ENCODE data around the gene KCNMB4.

Gene KCNMB4, protein sequence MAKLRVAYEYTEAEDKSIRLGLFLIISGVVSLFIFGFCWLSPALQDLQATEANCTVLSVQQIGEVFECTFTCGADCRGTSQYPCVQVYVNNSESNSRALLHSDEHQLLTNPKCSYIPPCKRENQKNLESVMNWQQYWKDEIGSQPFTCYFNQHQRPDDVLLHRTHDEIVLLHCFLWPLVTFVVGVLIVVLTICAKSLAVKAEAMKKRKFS

DNA sequence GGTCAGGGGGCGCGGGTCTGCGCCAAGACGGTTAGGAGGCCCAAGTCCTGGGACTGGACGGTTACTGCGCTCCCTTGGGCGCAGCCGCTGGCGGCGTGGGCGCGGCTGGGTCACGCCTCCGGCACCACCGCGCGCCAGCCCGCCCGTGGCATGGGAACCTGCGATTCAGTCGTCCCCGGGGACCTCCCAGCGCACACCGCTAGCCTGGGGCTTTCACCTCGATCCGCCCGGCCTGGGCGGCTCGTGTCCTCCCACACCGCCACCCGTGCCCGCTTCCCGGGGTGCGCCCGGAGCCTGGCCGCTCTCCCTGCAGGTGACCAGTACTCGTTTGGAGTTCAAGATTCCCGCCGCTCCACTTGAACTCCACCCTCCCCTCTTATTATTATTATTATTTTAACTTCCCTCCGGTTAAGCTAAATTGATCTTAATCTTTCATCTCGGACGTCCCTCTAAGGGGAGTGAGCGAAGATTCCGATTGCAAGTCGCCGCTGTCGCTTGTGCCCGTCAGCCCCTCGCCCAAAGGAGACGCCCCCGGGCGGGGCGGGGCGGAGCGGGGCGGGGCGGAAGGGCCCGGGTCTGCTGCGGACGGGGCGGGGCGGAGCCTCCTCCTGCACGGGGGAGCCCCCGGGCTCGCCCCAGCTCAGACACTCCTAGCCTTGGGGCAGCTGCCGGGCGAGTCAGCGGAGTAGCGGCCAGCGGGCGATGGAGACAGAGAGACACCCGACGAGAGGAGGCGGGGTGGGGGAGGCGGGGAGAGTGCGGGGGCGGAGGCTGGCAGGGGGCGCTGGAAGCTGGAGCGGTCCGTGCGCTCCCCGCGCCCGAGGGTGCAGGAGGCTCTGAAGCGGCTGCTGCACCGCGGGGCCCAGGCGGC lies at the start of gene KCNMB4:
Gene KCNMB4 (plus strand): TSS at position 643 of the 871 bp plus-strand sequence. CDS start 445 bp downstream, outside the sequence.
- DNase-seq = peak; percentile 85

DNA sequence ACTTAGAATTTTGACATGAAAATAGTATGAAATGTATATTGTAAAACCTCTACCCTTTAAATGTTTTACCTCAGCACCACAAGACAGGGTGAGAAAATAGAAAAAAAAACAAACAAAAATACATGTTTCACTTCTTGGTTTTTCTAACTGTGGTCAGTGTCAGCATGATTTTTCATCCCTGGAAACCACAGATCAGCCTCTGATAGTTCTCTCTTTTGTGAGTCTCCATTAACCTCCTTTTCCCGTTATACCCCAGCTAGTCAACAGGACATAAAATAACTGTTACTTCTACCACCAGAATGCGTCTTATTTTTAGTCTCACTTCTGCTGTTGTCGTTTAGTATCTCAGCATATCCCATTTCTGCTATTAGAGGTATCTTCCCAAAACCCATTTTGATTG lies 48.3 kb upstream of the KCNMB4 start:
- DNase-seq = no peak

DNA sequence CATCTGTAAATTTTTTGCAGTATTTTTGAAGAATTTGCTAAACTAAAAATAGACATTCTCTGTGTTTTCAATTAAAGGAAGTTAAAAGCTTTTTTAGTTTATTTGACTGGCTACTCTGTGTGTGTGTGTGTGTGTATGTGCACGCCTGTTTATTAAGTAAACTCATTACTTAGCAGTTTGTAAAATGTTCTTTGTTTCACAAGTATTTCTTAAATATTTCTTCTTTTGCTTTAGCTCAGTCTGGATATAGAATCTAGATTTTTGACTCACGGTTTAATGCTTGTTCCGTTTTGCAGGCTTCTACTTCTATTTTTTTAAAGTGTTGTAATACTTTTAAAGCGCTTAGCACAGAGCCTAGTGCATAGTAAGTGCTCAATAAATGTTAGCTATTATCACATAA lies 46.5 kb upstream of the KCNMB4 start:
- no peak for DNase-seq

DNA sequence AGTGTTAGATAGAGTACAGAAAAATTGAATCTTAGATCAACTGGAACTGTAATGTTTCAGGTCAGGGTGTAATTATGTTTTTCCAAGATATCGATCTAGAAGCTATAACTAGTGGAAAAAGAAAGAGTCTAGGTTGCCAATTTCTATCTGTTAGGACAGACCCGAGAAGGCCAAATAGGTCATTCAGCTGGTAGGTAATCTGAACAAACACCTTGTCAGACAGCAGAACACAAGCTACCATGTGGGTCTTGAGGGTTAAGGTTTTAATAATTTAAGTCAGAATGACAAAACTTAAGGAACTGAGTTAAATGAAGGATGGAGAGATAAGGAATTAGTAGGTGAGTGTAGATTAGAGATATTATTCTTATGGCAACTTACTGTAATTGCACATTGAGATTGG lies 44.9 kb upstream of the KCNMB4 start:
- DNase-seq = no peak

DNA sequence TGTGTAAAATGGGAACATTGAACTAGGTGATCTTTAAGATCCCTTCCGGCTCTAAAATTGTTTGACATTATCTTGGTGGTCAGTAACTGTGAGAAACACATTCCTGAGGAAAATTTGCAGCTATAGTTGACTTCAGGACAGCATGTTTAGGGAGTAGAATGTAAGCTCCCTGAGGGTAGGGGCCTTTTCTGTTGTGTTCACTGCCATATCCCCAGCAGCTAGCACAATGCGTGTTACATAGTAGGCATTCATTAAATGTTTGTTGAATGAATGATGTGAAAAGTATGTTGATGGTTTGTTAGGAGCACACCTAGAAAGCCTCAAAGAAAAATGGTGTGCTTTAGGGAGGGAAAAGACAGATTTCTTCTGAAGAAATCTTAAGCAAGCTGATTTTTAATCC lies 38.5 kb upstream of the KCNMB4 start:
- no peak for DNase-seq

DNA sequence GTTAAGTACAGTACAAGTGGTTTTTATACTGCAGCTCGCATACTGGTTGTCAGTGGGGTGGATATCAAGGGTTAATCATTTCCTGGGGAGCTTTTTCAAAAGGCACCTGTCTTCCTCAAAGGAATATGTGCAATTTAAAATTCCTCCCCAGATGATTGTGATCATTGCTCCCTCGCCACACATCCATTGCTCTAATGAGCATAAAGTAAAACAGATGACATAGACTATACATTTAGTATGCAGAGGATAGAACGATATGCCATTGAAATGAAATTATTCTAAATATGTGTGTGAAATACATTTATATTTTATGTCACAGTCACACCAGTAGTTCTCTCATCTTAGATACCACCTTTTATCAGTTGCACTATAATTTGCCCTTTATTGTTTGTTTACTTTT lies 36.4 kb upstream of the KCNMB4 start:
- no peak for DNase-seq

DNA sequence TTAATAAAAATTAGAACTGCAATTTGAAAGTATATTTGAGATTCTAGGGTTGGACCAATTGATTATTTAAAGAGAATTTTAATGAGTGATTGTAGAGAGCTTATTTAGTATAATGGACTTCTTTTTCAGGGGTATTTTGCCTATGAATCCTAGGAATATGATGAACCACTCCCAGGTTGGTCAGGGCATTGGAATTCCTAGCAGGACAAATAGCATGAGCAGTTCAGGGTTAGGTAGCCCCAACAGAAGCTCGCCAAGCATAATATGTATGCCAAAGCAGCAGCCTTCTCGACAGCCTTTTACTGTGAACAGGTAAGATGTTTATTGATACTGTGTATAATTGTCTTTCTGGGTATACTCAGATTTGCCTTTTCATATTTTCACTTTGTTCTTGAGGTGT lies 35.9 kb upstream of the KCNMB4 start:
- DNase-seq = no peak

DNA sequence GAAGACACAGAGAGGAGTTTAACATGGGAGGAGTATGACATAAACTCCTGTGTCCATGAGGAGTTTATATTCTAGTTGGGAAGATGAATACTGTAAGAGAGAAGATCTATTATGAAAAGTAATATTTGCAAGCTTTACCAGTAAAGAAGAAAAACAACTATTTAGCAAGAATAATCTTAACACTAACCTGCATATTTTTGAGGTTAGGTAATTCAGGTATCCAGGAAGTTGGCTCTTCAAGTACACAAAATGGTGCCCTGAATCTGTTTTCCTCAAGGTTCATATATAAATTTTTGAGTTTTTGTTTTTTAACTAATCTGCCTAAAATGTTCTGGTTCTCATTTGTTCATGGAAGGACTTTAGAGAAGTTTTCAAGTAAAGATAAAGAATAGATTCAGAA lies 33.9 kb upstream of the KCNMB4 start:
- DNase-seq = no peak

DNA sequence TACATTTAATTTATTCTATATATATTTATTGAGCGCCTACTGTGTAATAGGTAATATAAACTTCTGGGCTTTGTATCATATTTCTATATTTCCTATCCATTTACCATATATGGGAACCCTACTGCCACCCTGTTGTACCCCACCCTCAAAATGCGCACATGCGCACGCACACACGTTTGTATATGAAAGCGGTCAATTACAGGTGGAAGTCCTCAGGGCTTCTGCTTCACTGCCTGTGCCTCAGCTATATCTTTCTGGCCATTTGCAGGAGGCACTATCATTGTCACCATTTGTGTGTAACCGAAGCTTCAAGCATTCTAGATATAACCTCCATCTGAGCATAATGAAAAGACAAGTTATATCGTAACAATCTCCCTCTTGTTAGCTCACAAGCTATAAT lies 31.3 kb upstream of the KCNMB4 start:
- DNase-seq = no peak

DNA sequence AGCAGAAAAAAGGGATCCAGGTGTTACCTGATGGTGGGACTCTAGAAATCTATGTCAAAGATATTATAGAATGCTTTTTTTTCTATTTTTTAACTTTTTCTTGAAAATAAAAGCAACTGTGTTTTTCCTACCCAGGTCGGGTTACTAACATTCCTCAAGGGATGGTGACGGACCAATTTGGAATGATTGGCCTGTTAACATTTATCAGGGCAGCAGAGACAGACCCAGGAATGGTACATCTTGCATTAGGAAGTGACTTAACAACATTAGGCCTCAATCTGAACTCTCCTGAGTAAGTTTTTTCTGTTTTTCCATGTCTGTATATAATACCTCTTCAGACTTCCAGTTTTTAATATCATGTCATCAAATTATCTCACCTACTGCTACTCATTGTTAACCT lies 27.6 kb upstream of the KCNMB4 start:
- no peak for DNase-seq

DNA sequence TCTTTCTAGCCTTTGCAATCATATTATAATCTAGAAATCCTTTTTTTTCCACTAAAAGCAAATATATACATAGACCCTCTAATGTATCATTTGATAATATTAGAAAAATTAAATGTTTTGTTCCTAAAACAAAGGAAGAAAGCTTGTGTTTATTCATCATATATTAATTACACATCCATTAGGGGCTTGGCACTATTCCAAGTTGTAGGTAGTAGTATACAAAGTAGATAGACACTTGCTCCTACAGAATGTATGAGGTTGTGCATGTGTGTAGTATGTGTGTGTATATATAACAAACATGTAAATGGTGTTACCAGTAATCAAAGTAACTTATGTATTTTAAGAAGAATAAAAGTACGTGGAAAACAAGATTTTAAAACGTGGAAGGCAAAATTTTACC lies 15.0 kb upstream of the KCNMB4 start:
- no peak for DNase-seq

DNA sequence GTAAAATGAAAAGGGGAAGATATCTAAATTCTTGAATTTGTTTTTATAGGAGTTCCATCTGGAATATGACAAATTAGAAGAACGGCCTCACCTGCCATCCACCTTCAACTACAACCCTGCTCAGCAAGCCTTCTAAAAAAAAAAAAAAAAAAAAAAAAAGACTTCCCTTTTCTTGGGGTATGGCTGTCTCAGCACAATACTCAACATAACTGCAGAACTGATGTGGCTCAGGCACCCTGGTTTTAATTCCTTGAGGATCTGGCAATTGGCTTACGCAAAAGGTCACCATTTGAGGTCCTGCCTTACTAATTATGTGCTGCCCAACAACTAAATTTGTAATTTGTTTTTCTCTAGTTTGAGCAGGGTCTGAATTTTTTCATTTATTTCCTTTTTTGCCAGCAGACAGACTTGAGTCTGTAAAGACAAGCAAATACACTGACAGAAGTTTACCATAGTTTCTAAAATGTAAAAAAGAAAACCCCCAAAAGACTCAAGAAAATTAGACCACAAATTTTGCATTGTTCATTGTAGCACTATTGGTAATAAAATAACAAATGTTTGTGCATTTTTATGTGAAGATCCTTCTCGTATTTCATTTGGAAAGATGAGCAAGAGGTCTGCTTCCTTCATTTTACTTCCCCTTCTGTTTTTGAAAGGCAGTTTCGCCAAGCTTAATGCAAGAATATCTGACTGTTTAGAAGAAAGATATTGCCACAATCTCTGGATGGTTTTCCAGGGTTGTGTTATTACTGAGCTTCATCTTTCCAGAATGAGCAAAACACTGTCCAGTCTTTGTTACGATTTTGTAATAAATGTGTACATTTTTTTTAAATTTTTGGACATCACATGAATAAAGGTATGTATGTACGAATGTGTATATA lies 12.1 kb upstream of the KCNMB4 start:
- DNase-seq = no peak

DNA sequence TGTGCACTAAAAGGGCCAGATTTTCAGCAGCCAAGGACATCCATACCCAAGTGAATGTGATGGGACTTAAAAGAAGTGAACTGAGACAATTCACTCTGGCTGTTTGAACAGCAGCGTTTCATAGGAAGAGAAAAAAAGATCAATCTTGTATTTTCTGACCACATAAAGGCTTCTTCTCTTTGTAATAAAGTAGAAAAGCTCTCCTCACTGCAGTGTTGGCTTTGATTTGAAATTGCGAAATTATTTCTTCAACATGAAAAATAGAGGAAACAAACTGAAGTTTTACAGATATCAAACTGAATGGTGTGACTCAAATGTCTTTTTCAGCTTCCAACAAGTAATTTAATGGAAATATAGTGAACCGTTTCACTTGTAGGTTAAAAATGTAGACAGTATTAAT lies 11.3 kb upstream of the KCNMB4 start:
- no peak for DNase-seq

DNA sequence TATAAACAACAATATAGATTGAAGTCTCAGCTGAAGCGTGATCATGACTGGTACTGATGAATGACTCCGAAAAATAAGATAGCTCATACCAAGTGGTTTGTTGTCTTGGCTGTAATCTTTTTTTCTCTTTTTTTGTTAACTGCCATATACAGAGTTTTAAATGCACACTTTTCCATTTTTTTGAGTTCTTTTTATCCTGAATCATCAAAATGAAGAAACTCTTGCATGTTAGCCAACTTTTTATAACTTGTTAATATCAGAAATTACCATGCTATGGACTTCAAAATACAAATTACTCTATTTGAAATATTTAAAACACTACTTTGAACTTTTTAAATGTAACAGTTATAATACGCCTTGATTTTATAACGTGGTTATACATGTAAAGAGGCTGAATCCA lies 10.1 kb upstream of the KCNMB4 start:
- DNase-seq = no peak

DNA sequence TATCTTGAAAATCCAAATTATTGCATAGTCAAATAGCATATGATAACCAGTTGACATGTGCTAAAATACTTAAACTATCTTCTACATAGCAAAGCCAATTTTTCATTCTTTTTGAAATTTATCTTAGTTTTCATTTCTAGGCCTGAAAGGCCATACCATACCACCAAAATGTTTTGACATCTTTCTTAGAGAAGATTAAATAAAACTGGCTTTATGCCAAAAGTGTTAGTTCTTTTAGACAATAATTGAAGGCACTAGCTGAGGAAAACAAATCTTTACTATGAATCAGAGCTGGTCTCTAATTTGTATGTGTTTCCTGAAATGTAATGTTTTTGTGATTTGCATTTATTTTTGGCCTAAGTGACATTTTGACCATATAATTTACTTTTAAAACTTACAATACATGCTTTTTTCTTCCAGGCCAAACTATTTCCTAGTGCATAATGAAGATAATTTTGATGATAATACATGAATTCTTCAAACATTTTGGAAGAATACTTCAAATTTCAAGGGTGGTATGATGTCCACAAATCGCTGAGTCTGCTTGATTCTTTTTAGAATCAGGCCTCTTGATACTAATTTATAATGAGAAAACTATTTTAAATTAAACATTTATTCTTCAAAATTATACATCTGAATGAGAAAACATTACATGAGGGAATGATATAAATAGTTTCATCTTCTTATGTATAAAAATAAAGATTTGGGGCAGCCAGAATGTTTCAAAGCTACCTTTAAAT lies 6.5 kb upstream of the KCNMB4 start:
- no peak for DNase-seq

DNA sequence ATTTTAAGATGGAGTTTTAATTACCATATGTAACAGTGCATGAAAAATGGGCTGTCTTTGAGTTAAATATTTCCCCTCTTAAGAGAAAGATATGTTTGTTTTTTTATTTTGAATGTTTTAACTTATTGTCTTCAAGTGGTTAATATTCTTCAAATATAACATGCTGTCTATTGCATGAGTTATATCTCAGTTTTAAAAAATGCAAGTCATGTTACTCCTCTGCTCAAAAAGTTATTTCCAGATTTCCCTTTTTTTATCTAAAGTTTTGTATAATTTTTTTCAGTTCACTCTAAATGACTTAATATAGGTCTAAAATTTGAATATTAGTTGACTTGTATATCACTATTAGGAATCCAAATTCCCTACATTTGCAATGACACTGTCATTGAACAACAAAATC lies 5.9 kb upstream of the KCNMB4 start:
- DNase-seq = no peak

DNA sequence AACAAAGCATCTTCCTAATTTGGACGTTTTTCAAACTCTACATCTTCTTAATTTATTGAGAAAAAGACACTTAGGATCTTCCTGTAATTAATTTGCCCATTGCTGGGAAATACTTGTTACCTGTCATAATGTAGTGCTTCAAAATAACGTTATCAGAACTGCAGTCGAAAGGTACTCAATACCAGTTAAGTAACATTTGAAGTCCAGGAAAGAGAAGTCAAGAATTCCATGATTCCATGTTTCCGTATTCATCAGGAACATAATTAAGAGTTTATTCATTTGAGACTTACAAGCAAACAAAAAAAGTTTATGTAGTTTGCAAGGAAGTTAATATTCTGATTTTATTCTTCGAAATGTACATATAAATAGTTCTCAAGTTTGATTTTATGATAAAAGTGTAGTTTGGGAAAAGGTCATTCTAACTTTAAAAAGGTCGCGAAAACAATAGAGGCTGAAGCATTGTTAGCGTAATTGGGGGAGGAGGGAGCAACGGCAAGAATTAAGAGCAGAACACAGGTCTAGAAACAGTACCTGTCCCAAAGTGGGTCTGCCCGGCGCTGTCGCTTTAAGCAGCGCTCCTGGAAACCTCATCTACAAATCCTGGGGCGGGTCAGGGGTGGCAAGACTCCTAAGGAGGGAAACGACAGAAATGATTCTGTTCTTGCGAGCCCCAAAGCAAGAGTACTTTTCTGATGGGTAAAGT lies 1.2 kb upstream of the KCNMB4 start:
- DNase-seq = no peak

DNA sequence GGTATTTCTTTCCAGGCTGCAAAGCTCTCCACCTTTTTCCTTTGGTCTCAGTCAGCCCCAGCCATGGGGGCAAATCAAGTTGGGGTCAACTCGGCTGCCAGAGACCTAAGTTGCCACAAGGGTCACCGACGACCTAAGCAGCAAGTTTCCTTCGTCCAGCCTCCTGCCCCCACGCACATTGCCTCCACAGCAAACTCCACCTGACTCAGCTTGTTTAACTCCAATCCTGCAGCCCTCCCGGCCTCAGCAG lies 767 bp upstream of the KCNMB4 start:
- DNase-seq = no peak

DNA sequence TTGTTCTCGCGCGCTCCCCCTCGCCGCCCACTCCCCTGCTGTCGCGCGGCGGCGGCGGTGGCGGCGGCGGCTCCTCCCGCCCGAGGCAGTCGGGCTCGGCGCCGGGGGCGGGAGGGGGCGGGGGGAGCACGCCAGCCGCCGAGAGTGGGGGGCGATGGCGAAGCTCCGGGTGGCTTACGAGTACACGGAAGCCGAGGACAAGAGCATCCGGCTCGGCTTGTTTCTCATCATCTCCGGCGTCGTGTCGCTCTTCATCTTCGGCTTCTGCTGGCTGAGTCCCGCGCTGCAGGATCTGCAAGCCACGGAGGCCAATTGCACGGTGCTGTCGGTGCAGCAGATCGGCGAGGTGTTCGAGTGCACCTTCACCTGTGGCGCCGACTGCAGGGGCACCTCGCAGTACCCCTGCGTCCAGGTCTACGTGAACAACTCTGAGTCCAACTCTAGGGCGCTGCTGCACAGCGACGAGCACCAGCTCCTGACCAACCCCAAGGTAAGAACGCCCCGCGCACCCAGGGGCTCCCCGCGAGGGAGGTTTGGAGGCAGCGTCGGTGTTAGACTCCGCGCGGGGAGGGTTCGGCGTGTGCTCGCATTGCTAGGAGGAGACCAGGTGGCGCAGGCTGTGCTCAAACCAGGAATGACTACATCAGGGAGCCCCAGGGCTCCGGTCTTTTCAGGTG lies 629 bp downstream of the KCNMB4 start:
- DNase-seq = peak; percentile 73

DNA sequence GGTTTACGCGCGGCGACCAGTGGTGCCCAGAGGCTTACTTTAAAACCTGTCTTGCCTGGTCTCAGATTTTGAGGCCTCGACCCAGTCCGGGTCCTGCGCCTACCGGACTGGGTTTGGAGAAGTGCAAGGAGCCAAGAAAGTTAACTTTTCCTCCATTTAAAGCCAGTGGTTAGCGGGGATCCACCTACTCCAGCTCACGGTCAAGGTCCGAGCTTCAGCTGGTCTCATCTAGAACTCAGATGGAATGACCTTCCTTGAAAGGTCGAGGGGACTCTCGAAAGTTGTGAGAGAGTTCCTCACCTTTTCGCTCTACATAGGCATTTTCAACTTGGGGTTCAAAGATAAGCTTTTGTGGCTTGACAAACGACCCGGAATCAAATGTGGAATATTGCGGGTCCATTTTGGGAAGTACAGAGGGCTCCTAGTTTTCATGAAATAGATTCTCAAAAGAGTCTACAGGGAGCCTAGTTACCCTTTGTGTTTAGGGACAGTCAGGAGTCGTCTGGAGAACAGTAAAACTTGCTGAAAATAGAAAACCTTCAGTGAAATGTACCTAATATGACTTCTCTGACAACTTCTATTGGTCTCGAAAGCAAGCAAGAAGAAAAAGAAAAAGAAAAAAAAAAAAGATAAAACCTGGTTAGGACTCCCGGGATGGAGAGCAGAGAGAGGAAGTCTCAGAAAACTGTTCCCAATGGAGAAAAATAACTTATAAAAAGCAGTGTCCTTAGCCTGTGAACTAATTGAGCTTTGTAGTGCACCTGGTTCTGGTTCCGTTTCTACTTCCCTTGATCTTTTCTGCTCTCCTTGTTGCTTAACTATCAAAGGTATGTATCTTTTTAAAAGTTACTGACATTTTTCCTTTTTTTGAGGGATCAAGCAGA lies 1.4 kb downstream of the KCNMB4 start:
- no peak for DNase-seq

DNA sequence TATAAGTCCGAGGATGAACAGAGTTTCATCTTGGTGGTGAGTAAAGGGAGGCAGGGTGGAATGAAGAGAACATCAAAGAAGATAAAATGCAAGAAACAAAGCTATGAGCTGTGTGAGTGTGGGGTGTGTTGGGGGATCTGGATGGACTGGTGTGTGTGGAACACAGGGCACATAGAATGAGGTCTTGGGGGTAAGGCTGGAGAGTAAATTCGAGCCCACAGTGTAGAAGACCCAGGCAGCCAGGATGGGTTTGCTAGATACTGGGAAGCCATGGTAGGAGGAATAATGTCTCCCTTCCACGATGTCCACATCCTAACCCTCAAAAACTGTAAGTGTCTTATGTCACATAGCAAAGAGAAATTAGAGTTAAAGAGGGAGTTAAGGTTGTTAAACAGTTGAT lies 6.8 kb downstream of the KCNMB4 start:
- DNase-seq = no peak
